GM12865 (cell line): ENCODE data around the gene B3GALNT1.

ENCODE experiments used
- DNase-seq: peaks from one replicate; pipeline ENCODE4 v3.0.0; 2010; ENCODE audit warnings: low read depth
- H3K4me3 ChIP-seq: 2 replicates; pipeline ENCODE4 v1.5.1; 2011; ENCODE audit warnings: mild to moderate bottlenecking, low read depth, low read length, control low read depth
- CTCF ChIP-seq: IDR thresholded peaks from 2 replicates; pipeline ENCODE4 v1.5.1; 2011; ENCODE audit warnings: low read length, control low read depth, low read depth, inconsistent platforms; ENCODE audit not compliant: insufficient read depth; ENCODE audit errors: missing control alignments

Gene B3GALNT1

GRCh38 chr3:161139686-161140085, 34.5 kb upstream of the B3GALNT1 start:
- no peak overlapping the region for H3K4me3 ChIP-seq
- DNase-seq: no peak
- TF ChIP-seq CTCF: no peak

GRCh38 chr3:161137260-161137659, 32.1 kb upstream of the B3GALNT1 start:
- no peak overlapping the region for H3K4me3 ChIP-seq
- no peak for TF ChIP-seq CTCF
- DNase-seq: no peak

- H3K4me3 ChIP-seq: no peak overlapping the region
- no peak for DNase-seq
Observed at GRCh38 chr3:161132391-161132790, 27.2 kb upstream of the B3GALNT1 start.

DNA sequence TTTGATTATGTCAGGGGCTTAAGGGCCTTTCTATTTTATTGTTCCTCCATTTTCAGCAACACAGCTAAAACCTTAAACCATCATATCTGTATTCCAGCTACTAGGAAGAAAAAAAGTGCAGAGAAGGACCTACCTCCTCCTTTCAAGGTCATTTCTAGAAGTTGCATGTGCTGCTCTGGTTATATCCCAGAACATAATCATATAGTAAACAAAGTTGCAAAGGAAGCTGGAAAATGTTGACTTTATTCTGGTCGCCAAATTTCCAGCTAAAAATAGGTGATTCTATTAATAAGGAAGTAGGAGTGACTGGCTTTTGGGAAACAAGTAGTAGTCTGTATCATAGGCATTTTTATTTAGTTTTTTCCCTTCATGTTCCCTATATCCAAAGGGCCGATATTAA, 21.3 kb upstream of the B3GALNT1 start:
- no peak overlapping the region for H3K4me3 ChIP-seq
- TF ChIP-seq CTCF: no peak
- no peak for DNase-seq

More at GRCh38 chr3:161132391-161132790, 27.2 kb upstream of the B3GALNT1 start:
- no peak for TF ChIP-seq CTCF

DNA sequence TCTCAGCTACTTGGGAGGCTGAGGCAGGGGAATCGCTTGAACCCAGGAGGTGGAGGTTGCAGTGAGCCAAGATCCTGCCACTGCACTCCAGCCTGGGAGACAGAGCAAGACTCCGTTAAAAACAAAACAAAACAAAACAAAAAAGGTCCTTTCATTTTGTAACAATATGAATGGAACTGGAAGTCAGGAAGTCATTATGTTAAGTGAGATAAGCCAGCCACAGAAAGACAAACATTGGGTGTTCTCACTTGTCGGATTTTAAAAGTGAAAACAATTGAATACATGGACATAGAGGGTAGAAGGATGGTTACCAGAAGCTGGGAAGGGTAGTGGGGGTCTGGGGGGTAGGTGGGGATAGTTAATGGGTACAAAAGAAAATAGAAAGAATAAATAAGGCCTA, 12.5 kb upstream of the B3GALNT1 start:
- no peak overlapping the region for H3K4me3 ChIP-seq
- DNase-seq: no peak
- TF ChIP-seq CTCF: no peak

- no peak for DNase-seq
- no peak for TF ChIP-seq CTCF
- no peak overlapping the region for H3K4me3 ChIP-seq
Observed at GRCh38 chr3:161108840-161109239, 3.7 kb upstream of the B3GALNT1 start.

DNA sequence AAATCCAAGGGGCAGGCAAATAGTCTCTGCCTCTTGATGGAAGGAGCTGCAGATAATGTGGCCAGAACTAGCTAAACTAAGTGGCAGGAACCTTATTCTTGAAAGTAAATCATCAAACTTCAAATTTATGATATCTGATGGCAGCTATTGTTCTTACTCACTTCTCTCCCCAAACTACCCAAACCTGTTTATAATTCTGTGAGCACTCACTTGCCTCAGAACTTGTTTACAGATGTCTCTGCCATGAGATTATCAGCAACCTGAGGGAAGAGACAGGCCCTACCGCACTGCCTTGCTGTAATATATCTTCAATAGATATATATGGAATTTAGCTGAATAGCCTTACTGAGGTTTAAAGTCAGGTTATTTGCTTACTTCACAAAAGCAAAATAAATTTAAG, 2.2 kb upstream of the B3GALNT1 start:
- no peak for TF ChIP-seq CTCF
- DNase-seq: no peak
- no peak overlapping the region for H3K4me3 ChIP-seq
